Activated CD4-positive, alpha-beta T cell treated with anti-CD3 and anti-CD28 coated beads for 1 hour (primary cell): ENCODE results near the gene PSTPIP1.
A peak's percentile ranks its signal among the peaks of the same experiment; 100 is the strongest.
"Not testable (repeated sequence)": the region's sequence is repeated elsewhere in the genome, so short reads cannot be mapped to it uniquely, and the experiment has no call there.

Experiments used
- DNase-seq: peaks from one replicate; pipeline ENCODE4 v3.0.0-alpha.2; 2020

Gene PSTPIP1

GRCh38 chr15:76994971-76995945 lies at the start of gene PSTPIP1:
Gene PSTPIP1, plus strand, starts transcription at chr15:76995126. Its CDS starts 448 bp downstream, at chr15:76995574.
- DNase-seq = peak; percentile 48

- no peak for DNase-seq
Observed at GRCh38 chr15:76945494-76946093, 49.3 kb upstream of the PSTPIP1 start.

GRCh38 chr15:76947454-76947853 lies 47.5 kb upstream of the PSTPIP1 start:
- no peak for DNase-seq

GRCh38 chr15:76951220-76951619 lies 43.7 kb upstream of the PSTPIP1 start:
- DNase-seq = no peak

GRCh38 chr15:76953913-76954312 lies 41.0 kb upstream of the PSTPIP1 start:
- no peak for DNase-seq

- no peak for DNase-seq
Observed at GRCh38 chr15:76954744-76955143, 40.2 kb upstream of the PSTPIP1 start.

GRCh38 chr15:76961268-76962011 lies 33.5 kb upstream of the PSTPIP1 start:
- no peak for DNase-seq

- DNase-seq = no peak
Observed at GRCh38 chr15:76962337-76963013, 32.5 kb upstream of the PSTPIP1 start.

- DNase-seq = no peak
Observed at GRCh38 chr15:76963596-76963995, 31.3 kb upstream of the PSTPIP1 start.

- DNase-seq = no peak
Observed at GRCh38 chr15:76964157-76964556, 30.8 kb upstream of the PSTPIP1 start.

- not testable (repeated sequence) for DNase-seq
Observed at GRCh38 chr15:76966051-76966450, 28.9 kb upstream of the PSTPIP1 start.

- no peak for DNase-seq
Observed at GRCh38 chr15:76967067-76967466, 27.9 kb upstream of the PSTPIP1 start.

GRCh38 chr15:76968306-76968705 lies 26.6 kb upstream of the PSTPIP1 start:
- no peak for DNase-seq

- DNase-seq = no peak
Observed at GRCh38 chr15:76972389-76973361, 22.3 kb upstream of the PSTPIP1 start.

GRCh38 chr15:76973362-76973743 lies 21.6 kb upstream of the PSTPIP1 start:
- peak; percentile 51 for DNase-seq

GRCh38 chr15:76973906-76974305 lies 21.0 kb upstream of the PSTPIP1 start:
- no peak for DNase-seq

GRCh38 chr15:76974456-76975036 lies 20.4 kb upstream of the PSTPIP1 start:
- DNase-seq = no peak

GRCh38 chr15:76976141-76976540 lies 18.8 kb upstream of the PSTPIP1 start:
- DNase-seq = no peak

GRCh38 chr15:76976572-76977270 lies 18.2 kb upstream of the PSTPIP1 start:
- DNase-seq = no peak

GRCh38 chr15:76978522-76979330 lies 16.2 kb upstream of the PSTPIP1 start:
- no peak for DNase-seq
